GM19438 (cell line): ENCODE results near the gene TDRD10.

Experiments
- ATAC-seq: cut with Tn5 transposase; IDR thresholded peaks from one replicate; pipeline ENCODE4 v1.9.1; 2021; ENCODE audit warnings: low read depth; ENCODE audit not compliant: unreplicated experiment

The TDRD10 gene, protein sequence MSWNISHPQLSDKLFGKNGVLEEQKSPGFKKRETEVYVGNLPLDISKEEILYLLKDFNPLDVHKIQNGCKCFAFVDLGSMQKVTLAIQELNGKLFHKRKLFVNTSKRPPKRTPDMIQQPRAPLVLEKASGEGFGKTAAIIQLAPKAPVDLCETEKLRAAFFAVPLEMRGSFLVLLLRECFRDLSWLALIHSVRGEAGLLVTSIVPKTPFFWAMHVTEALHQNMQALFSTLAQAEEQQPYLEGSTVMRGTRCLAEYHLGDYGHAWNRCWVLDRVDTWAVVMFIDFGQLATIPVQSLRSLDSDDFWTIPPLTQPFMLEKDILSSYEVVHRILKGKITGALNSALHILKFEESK

DNA sequence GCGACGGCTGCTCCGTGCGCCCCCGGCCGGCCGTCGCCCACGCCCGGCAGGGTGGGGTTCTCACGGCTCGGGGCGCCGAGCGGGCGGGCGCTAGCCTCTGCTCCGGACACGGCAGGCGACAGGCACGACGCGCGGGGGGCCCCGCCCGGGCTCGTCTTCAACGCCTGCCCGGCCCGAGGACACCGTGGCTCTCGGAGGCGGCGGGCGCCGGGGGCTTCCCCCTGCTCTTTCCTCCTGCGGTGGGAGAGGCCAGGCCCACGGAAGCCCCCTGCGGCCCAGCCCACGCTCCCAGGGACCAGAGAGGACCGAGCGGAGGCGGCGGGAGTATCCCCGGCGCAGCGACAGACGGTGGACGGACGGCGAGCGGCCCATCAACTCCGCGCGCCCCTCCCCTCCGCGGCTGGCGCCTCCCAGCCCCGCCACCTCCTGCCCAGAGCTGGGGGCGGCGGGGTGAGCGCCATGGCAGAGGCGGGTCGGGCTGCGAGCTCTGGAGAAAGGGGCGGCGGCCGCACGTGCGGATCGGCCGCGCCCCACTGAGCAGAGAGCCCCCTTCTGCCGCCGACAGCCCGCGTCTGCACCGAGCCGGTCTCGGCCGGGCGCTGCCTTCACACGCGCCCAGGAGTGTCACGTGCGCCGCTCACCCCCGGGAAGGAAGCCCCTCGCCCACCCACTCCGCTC, at the start of gene TDRD10, which contains the start of gene SHE:
Gene TDRD10, plus strand, starts transcription at position 154 of the 678 bp plus-strand sequence. CDS start 4,685 bp downstream, outside the sequence.
Gene SHE, minus strand, starts transcription at position 347 of the 678 bp plus-strand sequence. CDS start 386 bp downstream, outside the sequence.
- no peak for ATAC-seq

DNA sequence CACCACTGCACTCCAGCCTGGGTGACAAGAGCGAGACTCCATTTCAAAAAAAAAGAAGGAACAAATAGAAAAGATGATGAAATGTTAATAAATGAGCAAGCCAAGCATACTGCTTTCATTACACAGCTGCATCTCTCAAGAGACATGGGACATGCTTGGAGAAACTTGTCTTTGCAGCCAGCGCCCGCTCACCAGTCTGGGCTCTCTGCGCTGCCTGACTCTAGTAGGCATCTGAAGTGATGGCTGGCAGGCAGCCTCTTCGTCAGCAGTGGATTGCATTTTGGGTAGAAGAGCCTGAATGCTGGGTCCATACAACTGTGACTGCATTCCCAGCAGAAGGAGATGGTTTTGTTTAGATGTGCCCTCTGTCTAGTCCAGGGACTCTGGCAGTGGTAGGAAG, 48.9 kb upstream of the TDRD10 start:
- no peak for ATAC-seq

DNA sequence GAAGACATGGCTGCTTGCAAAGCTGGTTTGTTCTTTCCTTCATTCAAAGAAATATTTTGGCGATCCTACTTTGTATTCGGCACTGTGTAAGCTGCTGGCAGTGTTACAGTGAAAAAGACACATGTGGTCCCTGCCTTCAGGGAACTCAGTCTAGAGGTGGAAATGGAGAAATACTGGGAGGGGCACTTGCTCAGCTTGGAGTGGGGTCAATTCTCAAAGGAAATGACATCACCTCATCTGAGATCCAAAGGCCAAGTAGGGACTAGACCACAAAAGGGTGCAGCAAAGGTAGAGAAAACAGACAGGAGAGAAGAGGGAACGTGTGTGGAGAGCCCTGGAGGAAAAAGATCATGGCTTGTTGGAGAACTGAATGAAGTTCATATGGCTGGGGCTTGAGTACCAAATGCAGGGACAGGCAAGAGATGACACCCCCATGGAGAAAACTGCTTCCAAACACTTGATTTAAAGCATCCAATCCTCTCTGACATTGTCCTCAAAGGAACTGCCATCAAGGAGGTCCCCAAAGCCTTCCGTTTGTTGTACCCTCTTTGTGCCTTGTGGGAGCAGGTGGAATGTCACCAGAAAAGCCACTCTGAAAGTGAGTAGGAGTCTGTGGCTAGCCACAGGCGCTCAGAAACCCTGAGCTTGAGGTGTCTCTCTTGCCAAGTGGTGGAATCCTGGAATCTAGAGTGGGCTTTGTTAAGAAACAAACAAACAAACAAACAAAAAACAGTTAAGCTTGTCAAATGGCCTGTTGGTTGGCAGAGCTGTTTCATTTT, 48.3 kb upstream of the TDRD10 start:
- no peak for ATAC-seq

DNA sequence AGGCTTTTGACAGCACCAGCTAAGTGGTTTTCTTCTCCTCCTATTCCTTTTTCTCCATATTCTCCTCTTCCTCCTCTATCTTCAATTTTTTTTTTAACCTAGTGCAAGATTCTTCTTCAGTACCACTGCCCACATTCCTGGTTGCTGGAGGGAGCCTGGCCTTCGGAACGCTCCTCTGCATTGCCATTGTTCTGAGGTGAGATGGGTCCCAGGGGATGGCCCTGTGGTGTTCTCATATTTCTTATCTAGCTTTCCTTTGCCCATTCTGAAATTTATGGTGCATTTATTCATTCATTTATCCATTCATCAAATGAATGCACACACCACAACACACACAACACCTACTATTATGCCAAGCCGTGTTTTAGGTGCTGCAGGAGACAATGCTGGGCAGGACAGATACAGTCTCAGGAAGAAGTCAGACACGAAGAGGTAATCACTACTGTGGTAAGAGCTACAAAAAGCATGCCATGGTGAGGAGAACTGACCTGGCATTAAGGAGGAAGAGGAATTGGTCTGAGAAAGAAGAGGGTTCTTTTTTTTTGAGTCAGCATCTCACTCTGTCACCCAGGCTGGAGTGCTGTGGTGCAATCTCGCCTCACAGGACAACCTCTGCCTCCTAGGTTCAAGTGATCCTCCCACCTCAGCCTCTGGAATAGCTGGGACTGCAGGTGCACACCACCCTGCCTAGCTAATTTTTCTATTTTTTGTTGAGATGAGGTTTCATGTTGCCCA, 47.5 kb upstream of the TDRD10 start:
- ATAC-seq: no peak

DNA sequence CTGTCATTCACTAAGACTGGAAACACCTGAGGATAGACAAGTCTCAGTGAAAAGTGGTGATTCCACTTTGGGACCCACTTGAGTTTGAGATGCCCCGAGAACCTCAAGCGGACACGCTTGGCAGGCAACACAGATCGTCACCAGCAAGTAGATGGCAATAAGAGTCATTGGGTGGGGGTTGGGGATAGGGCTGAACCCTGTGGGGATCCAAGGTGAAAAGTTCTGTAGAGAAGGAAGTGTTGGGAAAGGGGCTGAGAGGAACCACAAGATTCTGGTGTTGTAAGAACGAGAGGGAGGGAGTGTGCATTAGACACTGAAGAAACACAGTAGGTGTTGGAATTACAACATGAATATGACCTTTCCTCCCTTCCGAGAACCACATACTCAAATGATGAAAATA, 45.4 kb upstream of the TDRD10 start:
- ATAC-seq: no peak

DNA sequence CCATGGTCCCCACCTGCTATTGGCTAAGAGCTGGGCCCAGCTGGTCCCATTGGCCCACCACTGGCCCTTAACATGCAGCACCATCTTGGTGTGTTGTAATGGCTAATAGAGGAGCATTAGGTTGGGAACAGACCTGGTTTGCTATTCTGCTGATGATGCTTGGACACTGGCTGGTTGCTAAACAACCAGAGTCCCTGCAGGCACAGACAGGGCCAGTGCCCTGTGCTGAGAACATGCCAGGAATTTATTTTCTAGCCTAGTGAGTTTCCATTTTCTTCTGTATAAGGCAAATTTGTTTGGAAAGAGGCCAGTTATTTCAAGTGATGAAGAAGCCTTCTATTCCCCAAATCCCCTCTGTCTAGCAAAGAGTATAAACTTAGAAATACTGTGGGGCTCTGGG, 42.9 kb upstream of the TDRD10 start:
- ATAC-seq: no peak

DNA sequence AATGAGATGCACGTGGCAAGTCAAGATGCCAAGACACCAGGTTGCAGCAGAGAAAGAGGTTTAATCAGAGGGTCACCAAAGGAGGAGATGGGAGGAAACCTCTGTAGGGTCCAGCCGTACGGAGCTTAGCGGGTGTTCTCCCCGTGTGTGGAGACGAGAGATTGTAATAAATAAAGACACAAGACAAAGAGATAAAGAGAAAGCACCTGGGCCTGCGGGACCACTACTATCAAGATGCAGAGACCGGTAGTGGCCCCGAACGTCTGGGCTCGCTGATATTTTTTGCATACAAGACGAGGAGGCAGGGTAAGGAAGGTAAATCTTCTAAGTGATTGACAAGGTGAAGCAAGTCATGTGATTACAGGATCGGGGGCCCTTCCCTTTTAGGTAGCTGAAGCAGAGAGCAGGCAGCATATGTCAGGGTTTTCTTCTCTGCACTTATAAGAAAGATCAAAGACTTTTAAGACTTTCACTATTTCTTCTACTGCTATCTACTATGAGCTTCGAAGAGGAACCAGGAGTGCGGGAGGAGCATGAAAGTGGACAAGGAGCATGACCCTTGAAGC, 41.2 kb upstream of the TDRD10 start:
- ATAC-seq: no peak

DNA sequence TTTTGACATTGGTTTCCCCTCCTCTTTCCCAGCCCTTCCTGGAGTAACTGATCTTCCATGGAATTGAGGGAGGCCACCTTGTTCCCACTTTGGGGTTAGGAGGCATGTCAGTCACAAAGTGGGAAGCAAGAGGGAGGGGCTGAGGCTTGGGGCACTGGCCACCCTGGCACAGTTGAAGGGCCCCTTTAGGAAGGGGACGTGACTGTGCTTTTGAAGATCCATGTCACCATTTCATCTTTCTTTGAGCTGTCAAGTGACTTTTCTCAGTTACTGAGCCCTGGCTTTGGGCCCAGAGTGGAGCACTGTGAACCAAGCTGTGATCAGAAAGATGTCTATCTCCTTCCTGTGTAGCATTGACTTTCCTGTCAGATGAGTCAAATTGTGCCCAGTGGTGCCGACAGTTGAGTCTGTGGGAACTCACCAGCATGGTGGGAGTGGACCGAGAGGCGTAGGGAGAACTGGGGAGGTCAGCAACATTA, 38.5 kb upstream of the TDRD10 start:
- ATAC-seq: no peak

DNA sequence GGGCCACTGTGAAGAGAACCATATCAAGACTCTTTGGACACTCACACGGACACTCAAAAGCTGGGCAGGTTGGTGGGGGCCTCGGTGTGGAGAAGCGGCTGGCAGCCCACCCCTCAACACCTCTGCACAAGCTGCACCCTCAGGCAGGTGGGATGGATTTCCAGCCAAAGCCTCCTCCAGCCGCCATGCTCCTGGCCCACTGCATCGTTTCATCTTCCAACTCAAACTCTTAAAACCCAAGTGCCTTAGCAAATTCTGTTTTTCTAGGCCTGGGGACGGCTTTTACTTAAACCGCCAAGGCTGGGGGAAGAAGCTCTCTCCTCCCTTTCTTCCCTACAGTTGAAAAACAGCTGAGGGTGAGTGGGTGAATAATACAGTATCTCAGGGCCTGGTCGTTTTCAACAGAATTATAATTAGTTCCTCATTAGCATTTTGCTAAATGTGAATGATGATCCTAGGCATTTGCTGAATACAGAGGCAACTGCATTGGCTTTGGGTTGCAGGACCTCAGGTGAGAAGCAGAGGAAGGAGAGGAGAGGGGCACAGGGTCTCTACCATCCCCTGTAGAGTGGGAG, 36.3 kb upstream of the TDRD10 start:
- ATAC-seq: no peak

DNA sequence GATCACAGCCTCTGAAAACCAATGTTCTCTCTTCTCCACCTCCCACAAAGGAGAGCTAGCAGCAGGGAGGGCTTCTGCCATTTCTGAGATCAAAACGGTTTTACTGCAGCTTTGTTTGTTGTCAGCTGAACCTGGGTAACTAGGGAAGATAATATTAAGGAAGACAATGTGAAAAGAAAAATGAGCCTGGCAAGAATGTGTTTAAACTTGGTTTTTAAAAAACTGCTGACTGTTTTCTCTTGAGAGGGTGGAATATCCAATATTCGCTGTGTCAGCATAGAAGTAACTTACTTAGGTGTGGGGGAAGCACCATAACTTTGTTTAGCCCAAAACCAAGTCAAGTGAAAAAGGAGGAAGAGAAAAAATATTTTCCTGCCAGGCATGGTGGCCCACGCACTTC, 35.8 kb upstream of the TDRD10 start:
- no peak for ATAC-seq

DNA sequence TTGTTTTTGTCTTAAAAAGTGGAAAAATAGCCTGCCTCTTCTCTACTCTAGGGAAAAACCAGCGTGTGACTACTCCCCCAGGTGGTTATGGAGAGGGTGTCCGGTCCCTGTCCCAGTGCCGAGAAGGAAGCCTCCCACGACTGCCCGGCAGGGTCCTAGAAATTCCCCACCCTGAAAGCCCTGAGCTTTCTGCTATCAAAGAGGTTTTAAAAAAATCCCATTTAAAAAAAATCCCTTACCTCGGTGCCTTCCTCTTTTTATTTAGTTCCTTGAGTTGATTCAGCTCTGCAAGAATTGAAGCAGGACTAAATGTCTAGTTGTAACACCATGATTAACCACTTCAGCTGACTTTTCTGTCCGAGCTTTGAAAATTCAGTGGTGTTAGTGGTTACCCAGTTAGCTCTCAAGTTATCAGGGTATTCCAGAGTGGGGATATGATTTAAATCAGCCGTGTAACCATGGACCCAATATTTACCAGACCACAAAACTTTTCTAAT, 35.0 kb upstream of the TDRD10 start:
- no peak for ATAC-seq

DNA sequence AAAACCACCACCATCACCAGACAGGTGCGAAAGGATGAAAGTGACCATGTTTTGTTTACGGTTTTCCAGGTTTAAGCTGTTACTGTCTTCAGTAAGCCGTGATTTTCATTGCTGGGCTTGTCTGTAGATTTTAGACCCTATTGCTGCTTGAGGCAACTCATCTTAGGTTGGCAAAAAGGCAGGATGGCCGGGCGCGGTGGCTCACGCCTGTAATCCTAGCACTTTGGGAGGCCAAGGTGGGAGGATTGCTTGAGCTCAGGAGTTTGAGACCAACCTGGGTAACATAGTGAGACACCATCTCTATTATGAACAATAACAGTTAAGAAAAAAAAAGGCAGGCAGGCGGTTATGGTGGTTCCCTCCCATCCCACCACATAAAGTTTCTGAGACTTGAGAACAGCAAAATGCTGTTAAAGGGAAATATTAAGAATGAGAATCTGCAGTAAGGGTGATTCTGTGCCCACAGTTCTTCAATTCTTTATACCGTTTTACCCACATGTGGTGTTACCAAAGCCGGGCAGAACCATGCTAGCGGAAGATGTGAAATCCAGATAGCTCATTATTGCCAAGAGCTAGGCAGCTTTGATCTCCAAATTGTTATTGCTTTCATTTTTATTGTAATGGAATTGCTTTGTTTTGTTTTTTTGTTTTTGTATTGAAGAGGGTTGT, 34.5 kb upstream of the TDRD10 start:
- no peak for ATAC-seq

DNA sequence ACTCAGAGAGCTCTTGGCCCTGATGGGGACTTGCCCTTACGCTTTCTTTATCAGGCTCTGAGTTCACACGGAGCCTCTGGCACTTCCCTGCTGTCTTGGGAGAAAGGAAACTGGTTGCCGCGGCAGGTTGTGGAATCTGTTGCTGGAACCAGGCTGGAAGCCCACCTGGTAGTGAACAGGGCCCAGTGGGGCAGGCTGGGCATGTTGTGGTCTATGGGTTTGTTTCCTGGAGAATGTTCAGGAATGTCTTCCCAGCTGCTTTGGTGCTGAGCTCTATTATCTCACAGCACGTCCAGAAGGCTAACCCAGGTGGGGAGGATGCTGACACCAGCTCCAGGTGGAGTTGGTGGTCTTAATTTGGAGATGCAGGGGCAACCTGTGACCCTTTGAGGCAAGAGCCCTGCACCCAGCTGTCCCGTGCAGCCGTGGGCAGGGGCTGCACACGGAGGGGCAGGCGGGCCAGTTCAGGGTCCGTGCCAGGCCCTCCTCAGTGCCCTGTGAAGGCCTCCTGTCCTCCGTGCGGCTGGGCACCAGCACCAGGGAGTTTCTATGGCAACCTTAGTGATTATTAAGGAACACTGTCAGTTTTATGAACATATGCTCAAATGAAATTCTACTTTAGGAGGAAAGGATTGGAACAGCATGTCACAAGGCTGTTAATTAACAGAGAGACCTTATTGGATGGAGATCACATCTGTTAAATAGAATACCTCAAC, 33.3 kb upstream of the TDRD10 start:
- no peak for ATAC-seq

DNA sequence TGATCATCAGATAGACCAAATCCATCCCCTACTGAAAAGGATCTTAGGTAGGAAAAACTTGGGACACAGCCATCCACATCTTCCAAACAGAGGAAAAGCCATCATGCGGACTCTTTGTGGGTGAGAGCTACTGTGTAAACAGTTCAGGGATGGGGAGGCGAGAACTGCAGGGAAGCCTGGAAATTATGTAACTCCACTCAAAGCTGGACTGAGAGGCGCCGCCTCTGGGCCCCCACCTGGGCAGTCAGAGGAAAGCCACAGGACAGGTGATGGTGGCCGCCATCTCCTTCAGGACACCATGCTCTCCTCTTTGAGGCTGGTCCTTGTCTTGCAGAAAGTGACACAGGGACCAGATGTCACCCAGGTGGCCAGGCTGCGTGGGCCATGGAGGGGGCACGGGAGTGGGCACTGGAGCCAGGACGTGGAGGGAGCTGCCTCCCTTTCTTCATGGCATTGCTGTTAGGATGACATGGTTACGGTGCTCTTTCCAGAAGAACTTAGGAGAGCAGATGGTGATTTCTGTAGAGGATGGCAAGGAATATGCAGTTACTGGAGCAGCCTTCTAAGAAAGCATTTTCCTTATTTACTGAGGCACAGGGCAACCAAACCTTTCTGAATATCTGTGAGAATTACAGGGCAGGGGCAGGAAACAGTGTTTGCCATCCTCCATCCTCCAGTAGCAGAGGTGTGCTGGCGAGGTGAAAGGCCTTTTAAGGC, 32.0 kb upstream of the TDRD10 start:
- no peak for ATAC-seq

DNA sequence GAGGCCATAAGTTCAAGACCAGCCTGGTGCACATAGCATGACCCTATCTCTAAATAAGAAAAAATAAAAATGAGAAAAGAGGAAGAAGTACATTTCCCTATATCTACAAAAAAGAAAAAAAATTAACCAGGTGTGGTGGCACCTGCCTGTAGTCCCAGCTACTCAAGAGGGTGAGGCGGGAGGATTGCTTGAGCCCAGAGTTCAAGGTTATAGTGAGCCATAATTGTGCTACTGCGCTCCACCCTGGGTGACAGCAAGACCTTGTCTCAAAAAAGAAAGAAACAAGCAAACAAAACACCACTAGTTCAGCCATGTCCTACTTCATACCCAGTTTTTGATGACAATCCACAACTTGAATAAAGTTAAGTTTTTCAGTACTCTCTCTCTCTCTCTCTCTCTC, 30.7 kb upstream of the TDRD10 start:
- no peak for ATAC-seq

DNA sequence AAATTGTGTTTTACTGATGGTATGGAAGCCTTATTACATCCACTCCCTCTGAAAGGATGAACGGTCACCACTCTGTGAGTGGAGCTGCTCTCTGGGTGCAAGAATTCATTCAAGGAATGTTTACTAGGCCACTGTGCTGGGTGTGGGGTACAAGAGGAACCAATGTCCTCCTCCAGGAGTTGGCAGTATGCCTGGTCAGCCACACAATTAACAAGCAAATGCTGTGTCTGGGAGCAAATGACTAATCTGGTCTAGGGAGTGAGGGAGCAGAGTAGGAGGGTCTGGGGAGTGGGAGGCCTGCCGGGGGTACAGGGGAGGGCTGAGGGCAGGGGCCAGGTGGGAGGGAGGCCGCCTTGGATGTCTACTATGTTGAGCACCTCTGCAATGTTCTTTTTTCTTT, 27.2 kb upstream of the TDRD10 start:
- no peak for ATAC-seq

DNA sequence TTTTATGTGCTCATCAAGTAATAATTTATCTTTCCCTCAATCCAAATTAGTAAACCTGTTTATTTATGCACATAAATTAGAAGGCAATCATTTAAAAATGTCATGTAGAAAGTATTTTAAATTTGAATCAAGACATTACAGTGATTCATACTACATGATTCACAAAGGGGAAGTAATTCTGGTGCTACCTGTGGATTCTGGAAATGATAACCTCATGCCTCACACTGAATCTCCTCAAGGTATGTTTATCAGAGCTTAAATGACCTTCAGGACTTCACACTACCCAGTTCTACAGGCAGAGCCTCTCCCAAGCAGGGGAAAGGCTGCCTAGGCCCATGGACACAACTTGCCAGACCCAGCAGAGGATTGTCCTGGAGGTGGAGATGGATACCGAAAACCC, 25.2 kb upstream of the TDRD10 start:
- no peak for ATAC-seq

DNA sequence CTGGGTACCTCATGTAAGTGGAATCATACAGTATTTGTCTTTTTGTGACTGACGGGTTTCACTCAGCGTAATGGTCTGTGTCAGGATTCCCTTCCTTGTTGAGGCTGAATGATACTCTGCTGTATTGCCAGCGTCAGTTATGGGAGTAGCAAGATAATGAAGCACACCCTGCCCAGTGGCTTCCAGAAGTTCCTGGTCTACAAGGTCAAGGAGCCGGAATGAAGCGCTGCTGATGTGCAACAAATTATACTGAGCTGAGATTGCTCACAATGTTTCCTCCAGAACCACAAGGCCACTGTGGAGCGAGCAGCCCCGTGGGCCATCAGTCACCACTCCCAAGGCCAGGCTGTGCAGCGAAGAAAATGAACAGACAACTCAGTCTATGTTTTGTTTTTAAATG, 24.0 kb upstream of the TDRD10 start:
- no peak for ATAC-seq
